Stomach smooth muscle (tissue), 2 donors: ENCODE data around the gene ZNF571.

Source experiments
- H3K27ac ChIP-seq: one replicate; pipeline ENCODE4 v1.7.0; 2013; ENCODE audit warnings: mild to moderate bottlenecking, low read length, inconsistent platforms
- H3K27me3 ChIP-seq, 2 donors: one replicate each; pipeline ENCODE4 v1.7.0; 2013; ENCODE audit warnings: low read length in 2 of 2; ENCODE audit not compliant: insufficient read depth in 2 of 2, control insufficient read depth in 1 of 2
- H3K36me3 ChIP-seq, 2 donors: one replicate each; pipeline ENCODE4 v1.7.0; 2013; ENCODE audit warnings: low read length in 2 of 2; ENCODE audit not compliant: control insufficient read depth in 2 of 2, insufficient read depth in 2 of 2
- H3K4me1 ChIP-seq: one replicate; pipeline ENCODE4 v1.7.0; 2013; ENCODE audit warnings: low read length; ENCODE audit not compliant: control insufficient read depth, insufficient read depth
- H3K4me3 ChIP-seq, 2 donors: one replicate each; pipeline ENCODE4 v1.7.0; 2013; ENCODE audit warnings: low read length in 2 of 2
- H3K9ac ChIP-seq, 2 donors: one replicate each; pipeline ENCODE4 v1.7.0; 2013; ENCODE audit warnings: low read length in 2 of 2, mild to moderate bottlenecking in 1 of 2
- H3K9me3 ChIP-seq, 2 donors: one replicate each; pipeline ENCODE4 v1.7.0; 2013; ENCODE audit warnings: low read length in 2 of 2; ENCODE audit not compliant: control insufficient read depth in 2 of 2
- donor health status: healthy.
- donor health status: Pancreatic carcinoma.

The ZNF571 gene

GRCh38 chr19:37551129-37551993 is 43.2 kb downstream of the ZNF571 start:
- H3K9ac ChIP-seq, result no peak overlapping the region
- H3K4me3 ChIP-seq, result peak overlapping the region; percentile 31 to 55
- H3K27me3 ChIP-seq, result no peaks in the 10 kb centered on the region
- H3K27ac ChIP-seq, result no peak overlapping the region
- peaks cover 27 to 76% of the 10 kb centered on the region in 2 donors for H3K9me3 ChIP-seq
- peaks cover 0 to under 1% of the 10 kb centered on the region in 2 donors for H3K36me3 ChIP-seq
- H3K4me1 ChIP-seq, result no peaks in the 10 kb centered on the region

DNA sequence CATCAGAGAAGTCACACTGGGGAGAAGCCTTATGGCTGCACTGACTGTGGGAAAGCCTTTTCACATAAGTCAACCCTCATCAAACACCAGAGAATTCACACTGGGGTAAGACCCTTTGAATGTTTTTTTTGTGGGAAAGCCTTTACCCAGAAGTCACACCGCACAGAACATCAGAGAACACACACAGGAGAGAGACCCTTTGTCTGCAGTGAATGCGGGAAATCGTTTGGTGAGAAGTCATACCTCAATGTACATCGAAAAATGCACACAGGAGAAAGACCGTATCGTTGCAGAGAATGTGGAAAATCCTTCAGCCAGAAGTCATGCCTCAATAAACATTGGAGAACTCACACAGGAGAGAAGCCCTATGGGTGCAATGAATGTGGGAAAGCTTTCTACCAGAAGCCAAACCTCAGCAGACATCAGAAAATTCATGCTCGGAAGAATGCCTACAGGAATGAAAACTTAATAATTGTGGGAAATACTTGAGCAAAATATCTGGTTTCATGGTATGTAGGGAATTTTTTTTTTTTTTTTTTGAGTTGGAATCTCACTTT is 57.1 kb downstream of the ZNF571 start:
- Histone ChIP-seq H3K27me3 (no peaks in the 10 kb centered on the region), H3K36me3 (peaks cover 43 to 48% of the 10 kb centered on the region in 2 donors), H3K27ac (no peak overlapping the region), H3K4me3 (peak overlapping the region in 1 of 2 donors; percentile 36), H3K4me1 (no peaks in the 10 kb centered on the region), H3K9me3 (peaks cover 36 to 51% of the 10 kb centered on the region in 2 donors), H3K9ac (no peak overlapping the region)

GRCh38 chr19:37519890-37520289 is 74.7 kb downstream of the ZNF571 start:
- Histone ChIP-seq H3K9me3 (peaks cover 2 to 6% of the 10 kb centered on the region in 2 donors), H3K27me3 (no peaks in the 10 kb centered on the region), H3K36me3 (peaks cover 13 to 24% of the 10 kb centered on the region in 2 donors), H3K4me3 (no peak overlapping the region), H3K9ac (no peak overlapping the region), H3K4me1 (no peaks in the 10 kb centered on the region), H3K27ac (no peak overlapping the region)
